GM23338 (cell line): ENCODE data around the gene GRAMD1A. TPM values are rescaled to one million over a fixed set of nuclear protein-coding genes. Genes with fewer than 3 reads are reported as not detected.

Source experiments
- ATAC-seq: fragments of 200-7000 bp; cut with Tn5 transposase; 3 replicates; pipeline ENCODE4 v1.9.1; 2020
- DNase-seq: peaks from one replicate; pipeline ENCODE4 v3.0.0-alpha.2; 2015; ENCODE audit warnings: low spot score
- H2AFZ ChIP-seq: fragments of 200-600 bp; sonication (generic); 2 replicates; pipeline ENCODE4 v1.8.0; 2016; ENCODE audit warnings: antibody characterized with exemption, mild to moderate bottlenecking, moderate library complexity
- H3F3A ChIP-seq: fragments of 200-600 bp; sonication (generic); replicated peaks from 2 replicates; pipeline ENCODE4 v1.8.0; 2017; ENCODE audit warnings: antibody characterized with exemption, mixed run types, low read depth
- H3K27ac ChIP-seq: fragments of 200-600 bp; sonication (generic); 2 replicates; pipeline ENCODE4 v1.6.1; 2016; ENCODE audit warnings: low read depth
- H3K27me3 ChIP-seq: fragments of 200-600 bp; sonication (generic); 2 replicates; pipeline ENCODE4 v1.8.0; 2016; ENCODE audit warnings: mild to moderate bottlenecking, mixed run types, moderate library complexity; ENCODE audit not compliant: insufficient read depth
- H3K36me3 ChIP-seq: fragments of 200-600 bp; sonication (generic); 2 replicates; pipeline ENCODE4 v1.8.0; 2016; ENCODE audit warnings: mild to moderate bottlenecking; ENCODE audit not compliant: insufficient read depth
- H3K4me1 ChIP-seq: fragments of 200-600 bp; sonication (generic); 2 replicates; pipeline ENCODE4 v1.8.0; 2016; ENCODE audit warnings: mild to moderate bottlenecking, moderate library complexity; ENCODE audit not compliant: insufficient read depth
- H3K4me2 ChIP-seq: fragments of 200-600 bp; sonication (generic); 2 replicates; pipeline ENCODE4 v1.7.1; 2017; ENCODE audit warnings: mixed run types
- H3K4me3 ChIP-seq: fragments of 200-600 bp; sonication (generic); 2 replicates; pipeline ENCODE4 v1.6.1; 2016; ENCODE audit warnings: mixed run types
- H3K79me2 ChIP-seq: fragments of 200-600 bp; sonication (generic); replicated peaks from 2 replicates; pipeline ENCODE4 v1.8.0; 2017; ENCODE audit warnings: mild to moderate bottlenecking; ENCODE audit not compliant: insufficient read depth
- H3K9me2 ChIP-seq: fragments of 200-600 bp; sonication (generic); 2 replicates; pipeline ENCODE4 v1.8.0; 2017; ENCODE audit not compliant: insufficient read depth
- H4K20me1 ChIP-seq: fragments of 200-600 bp; sonication (generic); replicated peaks from 2 replicates; pipeline ENCODE4 v1.8.0; 2017; ENCODE audit warnings: mild to moderate bottlenecking; ENCODE audit not compliant: insufficient read depth
- H3K27ac Mint-ChIP-seq: 2 replicates; pipeline ENCODE4 v1.8.0; 2020; ENCODE audit warnings: inconsistent platforms, mild to moderate bottlenecking, moderate library complexity, mixed read lengths
- H3K27me3 Mint-ChIP-seq: 3 replicates; pipeline ENCODE4 v1.8.0; 2022; ENCODE audit warnings: low read depth, mild to moderate bottlenecking, moderate library complexity, mixed read lengths, inconsistent platforms; ENCODE audit not compliant: insufficient read depth, poor library complexity
- H3K36me3 Mint-ChIP-seq: 3 replicates; pipeline ENCODE4 v1.8.0; 2021; ENCODE audit warnings: low read depth, mild to moderate bottlenecking, inconsistent platforms, moderate library complexity, mixed read lengths
- H3K4me1 Mint-ChIP-seq: 3 replicates; pipeline ENCODE4 v1.8.0; 2020; ENCODE audit warnings: mild to moderate bottlenecking, inconsistent platforms, mixed read lengths
- H3K4me3 Mint-ChIP-seq: 3 replicates; pipeline ENCODE4 v1.8.0; 2021; ENCODE audit warnings: moderate library complexity, mild to moderate bottlenecking, inconsistent platforms, mixed read lengths
- H3K9me3 Mint-ChIP-seq: 3 replicates; pipeline ENCODE4 v1.8.0; 2020; ENCODE audit warnings: moderate library complexity, mild to moderate bottlenecking, inconsistent platforms, mixed read lengths
- CREB1 ChIP-seq: fragments of 250-450 bp; sonication (Bioruptor Pico); IDR thresholded peaks from 2 replicates; pipeline ENCODE4 v1.5.0; 2020; ENCODE audit warnings: low read depth, mild to moderate bottlenecking, moderate library complexity
- CTCF ChIP-seq, 2 experiments: fragments of 200-600 bp in 1 of 2; sonication (generic) in 1 of 2; conservative IDR thresholded peaks; 2 replicates each; pipeline versions ENCODE4 v1.5.1 to v1.6.1; 2016 to 2017; ENCODE audit warnings: antibody characterized with exemption in 2 of 2, low read depth in 2 of 2, mild to moderate bottlenecking in 2 of 2, moderate library complexity in 1 of 2
- ETS1 ChIP-seq: IDR thresholded peaks from 2 replicates; pipeline ENCODE4 v1.6.1; 2016; ENCODE audit warnings: antibody characterized with exemption
- EZH2 ChIP-seq: fragments of 200-600 bp; sonication (generic); IDR thresholded peaks from one replicate; pipeline ENCODE4 v1.8.0; 2017; ENCODE audit warnings: antibody characterized with exemption, mild to moderate bottlenecking, low read depth; ENCODE audit not compliant: unreplicated experiment
- EZH2phosphoT487 ChIP-seq: fragments of 200-600 bp; sonication (generic); IDR thresholded peaks from one replicate; pipeline ENCODE4 v1.8.1; 2018; ENCODE audit warnings: antibody characterized with exemption; ENCODE audit not compliant: unreplicated experiment
- JUNB ChIP-seq: IDR thresholded peaks from one replicate; pipeline ENCODE4 v1.6.1; 2016; ENCODE audit warnings: antibody characterized with exemption; ENCODE audit not compliant: unreplicated experiment
- NANOG ChIP-seq: IDR thresholded peaks from 2 replicates; pipeline ENCODE4 v1.6.1; 2016; ENCODE audit warnings: antibody characterized with exemption, borderline replicate concordance
- POLR2AphosphoS5 ChIP-seq: IDR thresholded peaks from 2 replicates; pipeline ENCODE4 v1.6.1; 2016; ENCODE audit warnings: antibody characterized with exemption, low read depth
- STAT1 ChIP-seq: IDR thresholded peaks from one replicate; pipeline ENCODE4 v1.6.1; 2016; ENCODE audit warnings: antibody characterized with exemption; ENCODE audit not compliant: unreplicated experiment
- ZNF114 ChIP-seq: fragments of 250-450 bp; sonication (Bioruptor Pico); IDR thresholded peaks from 2 replicates; pipeline ENCODE4 v1.5.0; 2020; ENCODE audit warnings: mild to moderate bottlenecking, moderate library complexity
- ZNF331 ChIP-seq: fragments of 250-450 bp; sonication (Bioruptor Pico); IDR thresholded peaks from 2 replicates; pipeline ENCODE4 v1.5.0; 2020; ENCODE audit warnings: low read depth, mild to moderate bottlenecking, moderate library complexity
- polyA plus RNA-seq: library from polyadenylated mRNA; unstranded; fragments of >200 nt; fragmentation: Nextera tagmentation; extraction: Ambion mirVana; gene quantifications from 2 replicates; pipeline ENCODE4 v1.2.1, GENCODE V29; 2016
- total RNA-seq: library from RNA; depleted of rRNA; stranded (reverse); fragments of >200 nt; shearing (Covaris generic); gene quantifications from 2 replicates; pipeline ENCODE4 v1.2.3, GENCODE V29; 2014
- TF ChIP-seq, protein P1 (sequence below): IDR thresholded peaks from one replicate; pipeline ENCODE4 v1.6.1; 2018; ENCODE audit warnings: antibody characterized with exemption; ENCODE audit not compliant: unreplicated experiment
- TF ChIP-seq, protein P2 (sequence below): fragments of 250-450 bp; sonication (Bioruptor Pico); IDR thresholded peaks from 2 replicates; pipeline ENCODE4 v1.5.0; 2020; ENCODE audit warnings: mild to moderate bottlenecking, moderate library complexity

GRAMD1A gene
- total and polyA plus RNA-seq, 2 experiments from 2014 or later = 122 to 174 TPM

- DNase-seq (no peak), ATAC-seq (no peak)
- TF ChIP-seq STAT1 (no peak), POLR2AphosphoS5 (no peak), ZNF114 (no peak), CTCF (conservative IDR thresholded peaks at IDR 0.05; ENCODE audit: low read depth in 2 of 2) (no peak), NANOG (no peak), ETS1 (no peak), JUNB (no peak), CREB1 (no peak), EZH2 (no peak), ZNF331 (CRISPR knock-in tag) (no peak), EZH2phosphoT487 (no peak)
- TF ChIP-seq, protein P1, sequence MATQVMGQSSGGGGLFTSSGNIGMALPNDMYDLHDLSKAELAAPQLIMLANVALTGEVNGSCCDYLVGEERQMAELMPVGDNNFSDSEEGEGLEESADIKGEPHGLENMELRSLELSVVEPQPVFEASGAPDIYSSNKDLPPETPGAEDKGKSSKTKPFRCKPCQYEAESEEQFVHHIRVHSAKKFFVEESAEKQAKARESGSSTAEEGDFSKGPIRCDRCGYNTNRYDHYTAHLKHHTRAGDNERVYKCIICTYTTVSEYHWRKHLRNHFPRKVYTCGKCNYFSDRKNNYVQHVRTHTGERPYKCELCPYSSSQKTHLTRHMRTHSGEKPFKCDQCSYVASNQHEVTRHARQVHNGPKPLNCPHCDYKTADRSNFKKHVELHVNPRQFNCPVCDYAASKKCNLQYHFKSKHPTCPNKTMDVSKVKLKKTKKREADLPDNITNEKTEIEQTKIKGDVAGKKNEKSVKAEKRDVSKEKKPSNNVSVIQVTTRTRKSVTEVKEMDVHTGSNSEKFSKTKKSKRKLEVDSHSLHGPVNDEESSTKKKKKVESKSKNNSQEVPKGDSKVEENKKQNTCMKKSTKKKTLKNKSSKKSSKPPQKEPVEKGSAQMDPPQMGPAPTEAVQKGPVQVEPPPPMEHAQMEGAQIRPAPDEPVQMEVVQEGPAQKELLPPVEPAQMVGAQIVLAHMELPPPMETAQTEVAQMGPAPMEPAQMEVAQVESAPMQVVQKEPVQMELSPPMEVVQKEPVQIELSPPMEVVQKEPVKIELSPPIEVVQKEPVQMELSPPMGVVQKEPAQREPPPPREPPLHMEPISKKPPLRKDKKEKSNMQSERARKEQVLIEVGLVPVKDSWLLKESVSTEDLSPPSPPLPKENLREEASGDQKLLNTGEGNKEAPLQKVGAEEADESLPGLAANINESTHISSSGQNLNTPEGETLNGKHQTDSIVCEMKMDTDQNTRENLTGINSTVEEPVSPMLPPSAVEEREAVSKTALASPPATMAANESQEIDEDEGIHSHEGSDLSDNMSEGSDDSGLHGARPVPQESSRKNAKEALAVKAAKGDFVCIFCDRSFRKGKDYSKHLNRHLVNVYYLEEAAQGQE = no peak
- TF ChIP-seq, protein P2, sequence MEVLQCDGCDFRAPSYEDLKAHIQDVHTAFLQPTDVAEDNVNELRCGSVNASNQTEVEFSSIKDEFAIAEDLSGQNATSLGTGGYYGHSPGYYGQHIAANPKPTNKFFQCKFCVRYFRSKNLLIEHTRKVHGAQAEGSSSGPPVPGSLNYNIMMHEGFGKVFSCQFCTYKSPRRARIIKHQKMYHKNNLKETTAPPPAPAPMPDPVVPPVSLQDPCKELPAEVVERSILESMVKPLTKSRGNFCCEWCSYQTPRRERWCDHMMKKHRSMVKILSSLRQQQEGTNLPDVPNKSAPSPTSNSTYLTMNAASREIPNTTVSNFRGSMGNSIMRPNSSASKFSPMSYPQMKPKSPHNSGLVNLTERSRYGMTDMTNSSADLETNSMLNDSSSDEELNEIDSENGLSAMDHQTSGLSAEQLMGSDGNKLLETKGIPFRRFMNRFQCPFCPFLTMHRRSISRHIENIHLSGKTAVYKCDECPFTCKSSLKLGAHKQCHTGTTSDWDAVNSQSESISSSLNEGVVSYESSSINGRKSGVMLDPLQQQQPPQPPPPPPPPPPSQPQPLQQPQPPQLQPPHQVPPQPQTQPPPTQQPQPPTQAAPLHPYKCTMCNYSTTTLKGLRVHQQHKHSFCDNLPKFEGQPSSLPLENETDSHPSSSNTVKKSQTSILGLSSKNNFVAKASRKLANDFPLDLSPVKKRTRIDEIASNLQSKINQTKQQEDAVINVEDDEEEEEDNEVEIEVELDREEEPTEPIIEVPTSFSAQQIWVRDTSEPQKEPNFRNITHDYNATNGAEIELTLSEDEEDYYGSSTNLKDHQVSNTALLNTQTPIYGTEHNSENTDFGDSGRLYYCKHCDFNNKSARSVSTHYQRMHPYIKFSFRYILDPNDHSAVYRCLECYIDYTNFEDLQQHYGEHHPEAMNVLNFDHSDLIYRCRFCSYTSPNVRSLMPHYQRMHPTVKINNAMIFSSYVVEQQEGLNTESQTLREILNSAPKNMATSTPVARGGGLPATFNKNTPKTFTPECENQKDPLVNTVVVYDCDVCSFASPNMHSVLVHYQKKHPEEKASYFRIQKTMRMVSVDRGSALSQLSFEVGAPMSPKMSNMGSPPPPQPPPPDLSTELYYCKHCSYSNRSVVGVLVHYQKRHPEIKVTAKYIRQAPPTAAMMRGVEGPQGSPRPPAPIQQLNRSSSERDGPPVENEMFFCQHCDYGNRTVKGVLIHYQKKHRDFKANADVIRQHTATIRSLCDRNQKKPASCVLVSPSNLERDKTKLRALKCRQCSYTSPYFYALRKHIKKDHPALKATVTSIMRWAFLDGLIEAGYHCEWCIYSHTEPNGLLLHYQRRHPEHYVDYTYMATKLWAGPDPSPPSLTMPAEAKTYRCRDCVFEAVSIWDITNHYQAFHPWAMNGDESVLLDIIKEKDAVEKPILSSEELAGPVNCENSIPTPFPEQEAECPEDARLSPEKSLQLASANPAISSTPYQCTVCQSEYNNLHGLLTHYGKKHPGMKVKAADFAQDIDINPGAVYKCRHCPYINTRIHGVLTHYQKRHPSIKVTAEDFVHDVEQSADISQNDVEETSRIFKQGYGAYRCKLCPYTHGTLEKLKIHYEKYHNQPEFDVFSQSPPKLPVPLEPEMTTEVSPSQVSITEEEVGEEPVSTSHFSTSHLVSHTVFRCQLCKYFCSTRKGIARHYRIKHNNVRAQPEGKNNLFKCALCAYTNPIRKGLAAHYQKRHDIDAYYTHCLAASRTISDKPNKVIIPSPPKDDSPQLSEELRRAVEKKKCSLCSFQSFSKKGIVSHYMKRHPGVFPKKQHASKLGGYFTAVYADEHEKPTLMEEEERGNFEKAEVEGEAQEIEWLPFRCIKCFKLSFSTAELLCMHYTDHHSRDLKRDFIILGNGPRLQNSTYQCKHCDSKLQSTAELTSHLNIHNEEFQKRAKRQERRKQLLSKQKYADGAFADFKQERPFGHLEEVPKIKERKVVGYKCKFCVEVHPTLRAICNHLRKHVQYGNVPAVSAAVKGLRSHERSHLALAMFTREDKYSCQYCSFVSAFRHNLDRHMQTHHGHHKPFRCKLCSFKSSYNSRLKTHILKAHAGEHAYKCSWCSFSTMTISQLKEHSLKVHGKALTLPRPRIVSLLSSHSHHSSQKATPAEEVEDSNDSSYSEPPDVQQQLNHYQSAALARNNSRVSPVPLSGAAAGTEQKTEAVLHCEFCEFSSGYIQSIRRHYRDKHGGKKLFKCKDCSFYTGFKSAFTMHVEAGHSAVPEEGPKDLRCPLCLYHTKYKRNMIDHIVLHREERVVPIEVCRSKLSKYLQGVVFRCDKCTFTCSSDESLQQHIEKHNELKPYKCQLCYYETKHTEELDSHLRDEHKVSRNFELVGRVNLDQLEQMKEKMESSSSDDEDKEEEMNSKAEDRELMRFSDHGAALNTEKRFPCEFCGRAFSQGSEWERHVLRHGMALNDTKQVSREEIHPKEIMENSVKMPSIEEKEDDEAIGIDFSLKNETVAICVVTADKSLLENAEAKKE (CRISPR knock-in tag) = no peak
- Histone ChIP-seq H3K36me3 (0 out of 2 replicates have a peak, but pooled peaks cover 3% of the 10 kb centered on the region), H3K4me1 (peaks cover 11% of the 10 kb centered on the region), H3K4me3 (no peak overlapping the region), H3K79me2 (no peaks in the 10 kb centered on the region), H3K9me2 (no peaks in the 10 kb centered on the region), H2AFZ (peak overlapping the region; percentile 86), H3K27me3 (no peaks in the 10 kb centered on the region), H3F3A (no peaks in the 10 kb centered on the region), H3K27ac (peak overlapping the region; percentile 64; the same call in 1 of the 2 replicates), H3K4me2 (no peak overlapping the region), H4K20me1 (no peaks in the 10 kb centered on the region)
- peaks cover 2% of the 10 kb centered on the region for H3K27me3 Mint-ChIP-seq
- H3K27ac Mint-ChIP-seq = no peak overlapping the region
- peaks cover 14% of the 10 kb centered on the region for H3K4me1 Mint-ChIP-seq
- peaks cover 7% of the 10 kb centered on the region for H3K36me3 Mint-ChIP-seq
- no peak overlapping the region for H3K4me3 Mint-ChIP-seq
- peaks cover 14% of the 10 kb centered on the region for H3K9me3 Mint-ChIP-seq
Observed at GRCh38 chr19:34982275-34982674, 17.8 kb upstream of the GRAMD1A start.
